Esophagus muscularis mucosa (tissue), 3 donors: ENCODE data around the gene SLC7A8.

Experiments used
- CTCF ChIP-seq, 3 experiments: fragments of 200-600 bp in 2 of 3; fragments of 450-650 bp in 1 of 3; sonication (generic) in 2 of 3; IDR thresholded peaks; one replicate each; pipeline ENCODE4 v1.5.1; 2017 to 2019; ENCODE audit warnings: antibody characterized with exemption in 3 of 3, mild to moderate bottlenecking in 2 of 3, moderate library complexity in 1 of 3
- POLR2A ChIP-seq: fragments of 450-650 bp; IDR thresholded peaks from one replicate; pipeline ENCODE4 v1.6.1; 2017; ENCODE audit warnings: antibody characterized with exemption, moderate library complexity, mild to moderate bottlenecking, low read depth
- POLR2AphosphoS5 ChIP-seq, 2 donors: sonication (generic); formaldehyde crosslinking; IDR thresholded peaks; one replicate each; pipeline ENCODE4 v1.6.1; 2017; ENCODE audit warnings: antibody characterized with exemption in 2 of 2

GRCh38 chr14:23106747-23107045, 76.8 kb downstream of the SLC7A8 start:
- no peak for TF ChIP-seq CTCF (IDR thresholded peaks at IDR 0.05)
- no peak for TF ChIP-seq POLR2A
- TF ChIP-seq POLR2AphosphoS5 (IDR thresholded peaks at IDR 0.05), result no peak
